ENCODE results near the gene ZNF521.

The ZNF521 gene

DNA sequence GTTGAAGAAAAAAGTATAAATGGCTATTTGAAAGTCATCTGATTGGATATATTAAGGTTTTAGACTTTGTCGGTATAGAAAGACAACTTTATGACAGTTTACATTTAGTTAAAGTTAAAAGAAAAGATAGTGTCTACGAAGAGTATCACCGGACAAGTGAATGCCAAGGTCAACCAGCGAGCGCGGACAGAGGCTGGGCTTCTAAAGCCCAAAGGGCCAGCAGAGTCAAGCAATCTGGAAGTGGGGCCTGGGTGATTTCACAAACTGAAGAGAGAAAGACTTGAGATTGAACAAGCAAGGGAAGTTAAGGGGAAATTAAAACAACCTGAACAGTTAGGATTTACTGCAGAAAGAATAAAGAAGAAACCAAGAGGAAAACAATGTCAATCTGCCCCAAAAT, 16.3 kb downstream of the ZNF521 start:
- no peak for DNase-seq (ENCODE audit: low read depth in 2 of 2)

DNA sequence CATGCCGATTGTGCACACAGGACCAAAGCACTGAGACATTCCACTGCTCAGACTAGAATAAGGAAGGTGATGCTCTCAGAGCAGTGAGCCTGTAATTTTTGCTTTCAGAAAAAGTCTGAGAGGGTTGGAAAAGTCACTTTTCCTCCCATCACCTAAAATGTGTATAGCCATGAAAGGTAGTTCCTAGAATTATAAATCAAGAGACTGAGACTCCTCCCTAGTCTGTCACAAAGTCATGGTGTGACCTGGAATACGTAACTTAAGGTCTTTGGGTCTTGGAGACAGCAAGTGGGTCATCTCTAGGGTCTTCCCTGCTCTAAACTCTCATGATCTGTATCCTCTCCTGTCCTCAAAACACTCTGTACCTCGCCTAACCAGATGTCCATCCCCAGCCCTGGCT, 16.9 kb downstream of the ZNF521 start:
- no peak for DNase-seq (ENCODE audit: low read depth in 2 of 2)

- DNase-seq (ENCODE audit: low read depth in 2 of 2): no peak
Observed at GRCh38 chr18:25334588-25334987, 17.4 kb downstream of the ZNF521 start.

DNA sequence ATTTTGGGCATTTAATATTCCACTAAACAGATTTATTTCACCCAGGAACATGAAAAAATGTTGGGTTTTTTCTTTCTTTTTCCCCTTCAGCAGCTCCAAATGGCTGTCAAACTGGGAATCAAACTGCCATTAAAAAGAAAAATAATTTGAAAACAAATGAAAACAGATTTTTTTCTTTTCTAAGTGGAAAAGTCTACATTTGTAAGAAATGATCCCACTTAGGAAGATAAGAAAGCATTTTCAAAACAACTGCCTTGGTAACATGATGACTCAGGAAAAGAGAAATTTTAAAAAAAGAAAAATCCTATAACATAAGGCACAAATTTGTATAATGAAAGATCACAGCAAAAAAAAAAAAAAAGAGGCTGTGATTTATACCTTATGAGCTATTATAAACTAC, 20.0 kb downstream of the ZNF521 start:
- DNase-seq (ENCODE audit: low read depth in 2 of 2): no peak

GRCh38 chr18:25329783-25330182, 22.2 kb downstream of the ZNF521 start:
- no peak for DNase-seq (ENCODE audit: low read depth in 2 of 2)

GRCh38 chr18:25327584-25327983, 24.4 kb downstream of the ZNF521 start:
- DNase-seq (ENCODE audit: low read depth in 2 of 2): no peak

- DNase-seq (ENCODE audit: low read depth in 2 of 2): no peak
Observed at GRCh38 chr18:25326361-25326952, 25.5 kb downstream of the ZNF521 start.

DNA sequence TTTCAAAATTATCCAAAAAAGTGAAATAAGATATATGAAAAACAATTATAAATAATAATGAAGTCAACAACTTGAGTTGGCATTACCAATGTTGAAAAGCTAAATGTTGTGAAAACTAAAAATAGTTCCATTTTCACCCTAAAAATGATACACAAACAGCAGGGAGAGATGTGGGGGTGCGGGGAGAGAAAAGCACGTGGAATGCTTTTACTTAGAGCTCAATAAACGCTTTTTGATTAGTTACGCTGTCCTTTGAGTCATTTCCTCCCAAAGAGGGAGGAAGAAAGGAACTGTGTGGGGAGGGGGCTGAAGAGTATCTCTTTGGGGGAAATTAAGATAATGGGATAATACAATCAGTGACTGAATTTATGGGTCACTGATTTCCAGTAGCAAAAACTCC, 29.2 kb downstream of the ZNF521 start:
- DNase-seq (ENCODE audit: low read depth in 2 of 2): no peak

DNA sequence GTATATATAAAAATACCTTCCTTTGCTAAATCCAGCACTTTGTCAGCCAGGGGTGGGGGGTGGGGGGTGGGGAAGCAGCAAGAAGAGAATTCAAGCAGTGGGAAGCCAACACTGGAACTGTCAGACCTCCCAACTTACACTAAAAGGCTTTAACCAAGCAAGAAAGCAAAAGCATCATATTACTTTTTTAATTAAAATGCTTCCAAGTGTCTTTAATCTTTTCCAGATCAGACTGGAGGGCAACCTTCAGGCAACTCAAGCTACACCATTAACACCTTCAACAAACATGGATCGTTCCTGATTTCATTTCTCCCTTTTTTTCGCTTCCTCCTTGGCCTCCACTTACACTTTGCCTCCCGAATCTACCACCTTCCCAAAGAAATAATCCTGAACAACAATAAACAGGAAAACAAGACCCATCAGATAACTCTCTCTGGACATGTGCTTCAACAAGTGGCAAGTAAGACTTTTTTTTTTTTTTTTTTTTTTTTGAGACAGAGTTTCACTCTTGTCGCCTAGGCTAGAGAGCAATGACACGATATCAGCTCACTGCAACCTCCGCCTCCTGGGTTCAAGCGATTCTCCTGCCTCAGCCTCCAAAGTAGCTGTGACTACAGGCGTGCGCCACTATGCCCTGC, 35.5 kb downstream of the ZNF521 start:
- DNase-seq (ENCODE audit: low read depth in 2 of 2): no peak

- DNase-seq (ENCODE audit: low read depth in 2 of 2): no peak
Observed at GRCh38 chr18:25314838-25315190, 37.2 kb downstream of the ZNF521 start.

- no peak for DNase-seq (ENCODE audit: low read depth in 2 of 2)
Observed at GRCh38 chr18:25314151-25314837, 37.7 kb downstream of the ZNF521 start.

DNA sequence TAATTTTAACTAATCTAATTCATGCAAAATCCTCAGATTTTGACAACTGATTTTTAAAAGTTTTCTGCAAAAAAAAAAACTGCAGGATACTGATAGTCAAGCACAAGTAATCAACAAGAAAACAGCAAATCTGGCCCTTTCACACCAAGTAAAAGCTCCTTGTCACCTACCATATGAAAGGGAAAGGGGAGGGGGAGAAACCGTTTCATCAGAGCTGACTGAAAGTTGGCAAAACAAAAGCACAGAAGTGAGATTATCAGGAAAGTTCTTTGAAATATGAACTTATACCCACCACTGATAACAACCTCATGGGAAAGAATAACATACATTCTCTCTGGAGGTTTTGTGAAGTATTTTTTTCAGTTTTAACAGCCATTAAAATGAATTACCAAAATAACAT, 38.7 kb downstream of the ZNF521 start:
- no peak for DNase-seq (ENCODE audit: low read depth in 2 of 2)

DNA sequence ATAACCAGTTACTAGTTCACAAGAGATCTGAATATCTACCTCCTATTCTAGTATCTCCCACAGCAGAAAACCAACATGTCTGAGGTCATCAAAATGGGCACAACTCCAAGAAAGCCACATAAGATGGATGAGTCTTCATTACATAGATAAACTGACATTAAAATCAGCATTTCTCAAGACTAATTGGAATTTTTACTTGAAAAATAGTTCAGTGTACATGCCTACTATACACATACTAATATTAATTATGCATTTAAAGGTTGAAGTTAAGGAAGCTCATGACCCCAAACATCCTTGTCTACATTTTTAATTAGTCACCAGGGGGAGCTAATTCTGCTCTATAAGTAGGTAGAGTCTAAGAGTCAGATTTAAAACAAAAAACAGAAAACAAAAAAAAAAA, 41.9 kb downstream of the ZNF521 start:
- no peak for DNase-seq (ENCODE audit: low read depth in 2 of 2)

DNA sequence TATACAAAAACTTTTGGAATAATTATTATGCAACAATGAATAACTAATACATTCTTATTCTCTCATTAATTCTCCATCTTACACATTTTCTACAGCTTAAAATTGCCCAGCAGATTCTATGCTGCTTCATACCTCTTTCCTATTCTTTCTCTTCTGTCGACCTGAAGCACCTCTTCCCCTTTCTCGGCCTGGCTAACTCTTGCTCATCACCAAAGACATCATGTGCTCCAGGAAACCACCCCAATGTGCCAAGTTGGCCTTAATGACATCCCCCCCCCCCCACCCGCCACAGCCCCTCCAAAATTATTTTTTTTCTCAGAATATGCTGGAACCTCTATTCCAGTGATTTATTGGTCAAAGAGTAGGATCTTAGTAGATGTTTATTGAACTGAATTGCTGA, 43.6 kb downstream of the ZNF521 start:
- DNase-seq (ENCODE audit: low read depth in 2 of 2): no peak

- no peak for DNase-seq (ENCODE audit: low read depth in 2 of 2)
Observed at GRCh38 chr18:25307192-25307591, 44.8 kb downstream of the ZNF521 start.

- DNase-seq (ENCODE audit: low read depth in 2 of 2): no peak
Observed at GRCh38 chr18:25306671-25307070, 45.3 kb downstream of the ZNF521 start.

DNA sequence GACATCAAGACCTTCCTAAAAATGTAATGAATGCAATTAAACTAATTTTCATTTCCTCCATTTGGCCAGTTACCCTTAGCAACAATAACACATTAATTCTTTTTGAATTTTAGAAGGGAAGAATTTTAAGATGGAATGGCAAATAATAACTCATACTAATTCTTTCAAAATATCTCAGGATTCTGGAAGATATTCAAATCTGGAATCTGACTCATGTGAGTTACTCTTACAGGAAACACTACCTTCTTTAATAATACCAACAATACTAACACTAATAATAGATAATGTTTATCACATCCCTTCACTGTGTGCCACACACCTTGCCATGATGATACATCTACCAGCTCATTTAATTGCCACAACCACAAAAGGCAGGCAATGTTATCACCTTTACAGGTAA, 46.4 kb downstream of the ZNF521 start:
- DNase-seq (ENCODE audit: low read depth in 2 of 2): no peak

DNA sequence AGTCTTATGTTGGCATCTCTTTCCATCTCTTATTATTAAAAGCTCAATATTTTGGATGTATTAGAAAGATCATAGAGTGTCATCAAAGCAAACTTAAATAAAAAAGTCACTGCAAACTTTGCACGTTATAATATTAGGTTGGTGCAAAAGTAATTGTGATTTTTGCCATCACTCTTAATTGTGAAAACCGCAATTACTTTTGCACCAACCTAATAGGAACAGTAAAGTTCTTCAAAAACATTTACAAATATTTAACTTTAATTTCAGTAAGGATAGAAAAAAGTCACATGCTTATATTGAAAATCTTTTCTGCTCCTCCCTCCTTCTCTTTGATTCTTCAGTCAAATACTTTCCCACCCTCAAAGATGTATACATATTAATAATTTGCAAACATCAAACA, 51.5 kb downstream of the ZNF521 start:
- no peak for DNase-seq (ENCODE audit: low read depth in 2 of 2)

DNA sequence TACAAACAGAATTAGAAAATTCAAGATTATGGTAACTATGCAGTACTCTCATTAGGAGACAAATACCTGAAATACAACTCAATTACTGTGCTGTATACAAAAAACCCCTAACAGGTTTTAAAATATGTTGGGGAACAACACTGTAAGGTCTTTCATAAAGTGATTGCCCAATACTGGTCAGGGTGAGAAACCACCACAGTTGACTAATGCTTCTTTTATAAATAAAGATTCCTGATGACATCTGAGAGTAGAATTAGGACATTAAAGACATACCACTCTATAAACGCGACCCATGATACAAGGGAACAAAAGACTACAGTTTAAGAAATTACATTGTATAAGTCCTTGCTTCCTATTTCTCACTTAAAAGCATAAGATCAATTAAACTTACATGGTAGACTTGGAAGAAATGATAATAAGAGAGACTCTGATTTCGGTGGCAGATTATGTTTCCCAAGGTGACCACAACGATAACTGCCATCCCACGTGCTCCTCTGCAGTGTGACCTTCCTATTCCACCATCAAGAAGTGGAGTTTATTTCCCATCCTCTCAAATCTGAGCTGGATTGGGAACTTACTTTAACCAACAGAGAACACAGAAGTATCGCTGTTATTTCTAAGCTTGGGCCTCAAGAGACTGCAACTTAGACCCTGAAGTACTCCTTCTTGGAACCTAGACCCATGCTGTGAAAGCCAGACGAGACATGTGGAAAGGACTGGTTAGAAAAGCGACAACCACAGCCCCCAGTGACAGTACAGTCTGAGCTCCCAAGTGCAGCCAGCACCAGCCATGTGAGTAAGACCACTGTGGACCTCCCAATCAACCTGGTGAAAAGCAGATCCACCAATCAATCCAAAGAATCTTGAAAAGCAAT, 52.3 kb downstream of the ZNF521 start:
- no peak for DNase-seq (ENCODE audit: low read depth in 2 of 2)

DNA sequence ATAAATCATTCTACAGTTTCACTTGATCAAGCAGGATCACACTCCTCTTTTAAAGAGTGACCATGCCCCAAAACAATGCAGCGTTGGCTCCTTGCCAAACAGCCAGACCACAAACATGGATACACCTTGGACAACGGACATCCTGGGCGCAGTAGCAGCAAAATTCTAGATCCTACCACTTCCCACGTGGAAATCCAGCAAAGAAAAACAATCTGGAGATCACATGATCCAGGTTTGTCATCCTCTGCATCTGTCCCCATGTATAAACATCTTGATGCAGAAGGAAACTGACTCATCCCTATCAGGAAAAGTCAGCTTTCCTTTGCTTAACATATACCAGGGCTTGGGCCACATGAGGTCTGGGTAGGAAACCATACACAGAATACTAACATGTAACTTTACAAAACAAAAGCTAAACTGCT, 53.1 kb downstream of the ZNF521 start:
- DNase-seq (ENCODE audit: low read depth in 2 of 2): no peak

DNA sequence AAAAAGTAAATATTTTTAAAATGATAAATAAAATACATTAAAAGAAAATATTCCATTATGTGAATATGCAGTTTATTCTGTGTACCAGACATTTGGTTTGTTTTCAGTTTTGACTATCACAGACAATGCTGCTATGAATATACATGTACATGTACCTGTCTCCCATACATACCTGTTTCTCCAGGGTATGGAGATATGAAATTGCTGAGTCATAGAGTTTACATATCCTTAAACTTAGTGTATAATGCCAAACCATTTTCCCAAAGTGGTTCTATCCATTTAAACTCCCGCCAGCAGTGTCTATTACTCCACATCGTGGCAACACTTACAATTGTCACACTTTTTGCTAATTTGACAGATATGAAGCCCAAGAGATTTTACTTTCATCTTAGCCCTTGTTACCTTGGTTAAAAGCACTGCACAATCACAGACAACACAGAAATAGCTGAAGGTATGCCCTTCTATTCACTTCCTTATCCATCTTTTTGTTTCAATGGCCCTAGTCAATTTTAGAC, 56.3 kb downstream of the ZNF521 start:
- no peak for DNase-seq (ENCODE audit: low read depth in 2 of 2)

GRCh38 chr18:25291150-25291549, 60.8 kb downstream of the ZNF521 start:
- no peak for DNase-seq (ENCODE audit: low read depth in 2 of 2)
